HG03460 (cell line): ENCODE results near the gene PARK7.
"Not testable (repeated sequence)": the region's sequence is repeated elsewhere in the genome, so short reads cannot be mapped to it uniquely, and the experiment has no call there.

Source experiments
- ATAC-seq: cut with Tn5 transposase; IDR thresholded peaks from one replicate; pipeline ENCODE4 v1.9.1; 2021; ENCODE audit not compliant: unreplicated experiment

The PARK7 gene

GRCh38 chr1:7961216-7962013, at the start of gene PARK7:
Gene PARK7 (plus strand): TSS chr1:7961711. CDS start chr1:7962786, 1,075 bp downstream.
- ATAC-seq, result peak; percentile 95

- ATAC-seq, result no peak
Observed at GRCh38 chr1:7912145-7912544, 49.4 kb upstream of the PARK7 start.

- ATAC-seq, result no peak
Observed at GRCh38 chr1:7912743-7913557, 48.6 kb upstream of the PARK7 start.

GRCh38 chr1:7915826-7916500, 45.5 kb upstream of the PARK7 start:
- no peak for ATAC-seq

- no peak for ATAC-seq
Observed at GRCh38 chr1:7916501-7916830, 45.0 kb upstream of the PARK7 start.

- ATAC-seq, result not testable (repeated sequence)
Observed at GRCh38 chr1:7917971-7918370, 43.5 kb upstream of the PARK7 start.

- ATAC-seq, result no peak
Observed at GRCh38 chr1:7919880-7920279, 41.6 kb upstream of the PARK7 start.

GRCh38 chr1:7921796-7922195, 39.7 kb upstream of the PARK7 start:
- ATAC-seq, result no peak

GRCh38 chr1:7922301-7922700, 39.2 kb upstream of the PARK7 start:
- no peak for ATAC-seq

GRCh38 chr1:7927061-7927460, 34.5 kb upstream of the PARK7 start:
- ATAC-seq, result not testable (repeated sequence)

GRCh38 chr1:7928247-7928646, 33.3 kb upstream of the PARK7 start:
- ATAC-seq, result no peak

GRCh38 chr1:7929637-7930036, 31.9 kb upstream of the PARK7 start:
- ATAC-seq, result no peak

- no peak for ATAC-seq
Observed at GRCh38 chr1:7930645-7931445, 30.7 kb upstream of the PARK7 start.

- no peak for ATAC-seq
Observed at GRCh38 chr1:7931446-7931812, 30.1 kb upstream of the PARK7 start.

GRCh38 chr1:7932524-7933138, 28.9 kb upstream of the PARK7 start:
- no peak for ATAC-seq

GRCh38 chr1:7938070-7938469, 23.4 kb upstream of the PARK7 start:
- ATAC-seq, result no peak

- ATAC-seq, result no peak
Observed at GRCh38 chr1:7940034-7940433, 21.5 kb upstream of the PARK7 start.

GRCh38 chr1:7940745-7941436, 20.6 kb upstream of the PARK7 start, which contains the start of gene TNFRSF9:
Gene TNFRSF9 (minus strand): TSS chr1:7940839. CDS start chr1:7939994, 845 bp downstream.
- ATAC-seq, result no peak

- ATAC-seq, result no peak
Observed at GRCh38 chr1:7941437-7941793, 20.1 kb upstream of the PARK7 start.
